PC-9 (cell line): ENCODE results near the gene TTC28. TPM values are rescaled to one million over a fixed set of nuclear protein-coding genes. Genes with fewer than 3 reads are reported as not detected.
"Not testable (repeated sequence)": the region's sequence is repeated elsewhere in the genome, so short reads cannot be mapped to it uniquely, and the experiment has no call there.

Experiments used
- Bru-seq: library from RNA; stranded (reverse); fragments of 400-500 nt; gene quantifications from one replicate; lab custom pipeline; 2021; lab: Mats Ljungman, UMichigan
- BruChase-seq, 2 experiments: library from RNA; stranded (reverse); fragments of 400-500 nt; gene quantifications; one replicate each; lab custom pipeline; 2021; lab: Mats Ljungman, UMichigan
- BruUV-seq: library from RNA; stranded (reverse); fragments of 400-500 nt; replicated peaks from 2 replicates; lab custom pipeline; 2021; lab: Mats Ljungman, UMichigan
- CTCF ChIA-PET: fragments of 300-600 bp; sonication (Branson Sonifier 250); formaldehyde crosslinking; loops from one replicate; lab custom pipeline; 2022; ENCODE audit warnings: antibody characterized with exemption; lab: Charles Lee
- POLR2A ChIA-PET: fragments of 300-600 bp; sonication (Branson Sonifier 250); formaldehyde crosslinking; loops from one replicate; lab custom pipeline; 2022; ENCODE audit warnings: antibody characterized with exemption; ENCODE audit not compliant: unreplicated experiment; lab: Charles Lee
- DNase-seq, 2 experiments: peaks; one replicate each; pipeline versions ENCODE4 v3.0.0 to v3.0.0-alpha.2; 2015 to 2022; ENCODE audit warnings: mixed read lengths in 1 of 2
- H2AFZ ChIP-seq: fragments of 200-600 bp; sonication (generic); 2 replicates; pipeline ENCODE4 v1.8.1; 2017; ENCODE audit warnings: antibody characterized with exemption
- H3F3A ChIP-seq: fragments of 200-600 bp; sonication (generic); 2 replicates; pipeline ENCODE4 v1.8.1; 2017; ENCODE audit warnings: antibody characterized with exemption, mild to moderate bottlenecking, low read depth; ENCODE audit not compliant: insufficient read depth
- H3K27ac ChIP-seq: fragments of 200-600 bp; sonication (generic); 2 replicates; pipeline ENCODE4 v1.6.1; 2016; ENCODE audit warnings: mixed run types
- H3K27me3 ChIP-seq: fragments of 200-600 bp; sonication (generic); 2 replicates; pipeline ENCODE4 v1.6.1; 2016; ENCODE audit warnings: low read depth, mixed run types; ENCODE audit not compliant: insufficient read depth
- H3K36me3 ChIP-seq: fragments of 200-600 bp; sonication (generic); 2 replicates; pipeline ENCODE4 v1.6.1; 2016; ENCODE audit warnings: low read depth, mixed run types
- H3K4me1 ChIP-seq: fragments of 200-600 bp; sonication (generic); replicated peaks from 2 replicates; pipeline ENCODE4 v1.6.1; 2016; ENCODE audit warnings: mixed run types; ENCODE audit not compliant: insufficient read depth
- H3K4me2 ChIP-seq: fragments of 200-600 bp; sonication (generic); 2 replicates; pipeline ENCODE4 v1.6.1; 2017; ENCODE audit warnings: mixed run types
- H3K4me3 ChIP-seq: fragments of 200-600 bp; sonication (generic); 2 replicates; pipeline ENCODE4 v1.6.1; 2016; ENCODE audit warnings: mixed run types
- H3K79me2 ChIP-seq: fragments of 200-600 bp; sonication (generic); 2 replicates; pipeline ENCODE4 v1.6.1; 2017; ENCODE audit warnings: low read depth, mixed run types
- H3K9me2 ChIP-seq: fragments of 200-600 bp; sonication (generic); 2 replicates; pipeline ENCODE4 v1.8.1; 2017; ENCODE audit warnings: mild to moderate bottlenecking; ENCODE audit not compliant: insufficient read depth
- H3K9me3 ChIP-seq: fragments of 200-600 bp; sonication (generic); 2 replicates; pipeline ENCODE4 v1.8.1; 2016; ENCODE audit warnings: low read depth; ENCODE audit not compliant: insufficient read depth
- H4K20me1 ChIP-seq: fragments of 200-600 bp; sonication (generic); 2 replicates; pipeline ENCODE4 v1.8.1; 2017; ENCODE audit not compliant: insufficient read depth
- CTCF ChIP-seq: fragments of 200-600 bp; sonication (generic); conservative IDR thresholded peaks from 2 replicates; pipeline ENCODE4 v1.6.1; 2017; ENCODE audit warnings: mixed run types, antibody characterized with exemption, mild to moderate bottlenecking, moderate library complexity
- EZH2 ChIP-seq: fragments of 200-600 bp; sonication (generic); IDR thresholded peaks from 2 replicates; pipeline ENCODE4 v1.8.0; 2017; ENCODE audit warnings: antibody characterized with exemption, low read depth
- intact Hi-C: fragments of 100-400 bp; cut with micrococcal nuclease; formaldehyde crosslinking; loops from one replicate; pipeline ENCODE4 v1.10.0; 2022; ENCODE audit not compliant: unreplicated experiment
- long read RNA-seq: library from polyadenylated mRNA; stranded (forward); transcript quantifications from one replicate; pipeline ENCODE4 v2.0.0, GENCODE V29; 2022
- total RNA-seq: library from RNA; stranded (reverse); gene quantifications from 2 replicates; pipeline ENCODE4 v1.2.3, GENCODE V29; 2021

The TTC28 gene
- total RNA-seq (6.7 and 8.5 TPM in 2 replicates), Bru-seq, nascent RNA (percentile 39 among the genes with signal in this experiment), BruChase-seq, experiment 1, labeled RNA remaining after a 2-hour chase (percentile 35 among the genes with signal in this experiment), BruChase-seq, experiment 2, labeled RNA remaining after a 6-hour chase (percentile 29 among the genes with signal in this experiment)
- long read RNA-seq, partial matches to known transcripts: 0 of 4 reads
- long read RNA-seq, other reads (novel, unspliced or antisense): 4 of 4 reads

DNA sequence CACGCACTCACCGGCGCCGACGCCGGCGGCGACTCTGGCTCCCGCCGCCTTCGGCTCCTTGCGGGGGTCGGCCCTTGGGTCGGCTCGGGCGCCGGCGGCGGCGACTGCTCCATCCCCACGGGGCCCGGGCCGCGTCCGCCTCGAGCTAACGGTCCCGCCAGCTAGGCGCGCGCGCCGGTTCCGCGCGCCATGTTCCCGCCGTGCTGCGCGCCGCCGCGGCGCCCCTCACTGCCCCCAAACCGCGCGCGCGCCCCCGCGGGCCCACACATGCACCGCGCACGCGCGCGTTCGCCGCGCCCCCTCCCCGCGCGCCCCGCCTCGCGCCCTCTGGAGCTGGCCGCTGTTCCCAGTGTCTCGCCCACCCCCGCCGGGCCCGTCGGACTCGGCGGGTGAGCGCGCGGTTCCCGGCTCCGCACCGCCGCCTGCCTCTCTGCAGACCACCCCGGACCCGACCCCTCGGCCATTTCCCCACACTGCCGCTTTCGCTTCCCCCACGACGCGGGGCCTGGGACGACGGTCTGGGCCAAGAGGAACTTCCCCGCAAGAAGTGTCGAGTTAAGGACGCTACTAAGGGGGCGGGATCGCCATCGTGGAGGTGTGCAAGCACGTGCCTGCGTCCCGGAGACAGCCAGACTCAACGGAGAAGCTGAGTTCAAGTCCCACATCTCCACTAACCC is at the start of gene TTC28:
TTC28 (minus strand) TSS at position 230 of the 677 bp plus-strand sequence; CDS start at position 113, 117 bp downstream.
- H3K36me3 ChIP-seq, H3K9me2 ChIP-seq, POLR2A ChIA-PET, H3K79me2 ChIP-seq, H2AFZ ChIP-seq, H4K20me1 ChIP-seq, BruUV-seq, CTCF ChIA-PET, intact Hi-C loops, H3K4me1 ChIP-seq, H3K27ac ChIP-seq, H3K9me3 ChIP-seq, H3K27me3 ChIP-seq: not testable (repeated sequence)
- DNase-seq: peak in 1 of 2 experiments; percentile 39
- peak within 1 kb of the TSS; percentile 38; the same call in 1 of the 2 replicates for H3K4me3 ChIP-seq
- H3F3A ChIP-seq: peaks cover 11% of the 10 kb centered on the region; the same call in 1 of the 2 replicates
- H3K4me2 ChIP-seq: peak within 1 kb of the TSS; percentile 18; the same call in 1 of the 2 replicates

GRCh38 chr22:28728621-28729313 is 49.1 kb upstream of the TTC28 start:
- H3K9me3 ChIP-seq: no peaks in the 10 kb centered on the region
- intact Hi-C loops: no loop called here
- POLR2A ChIA-PET: no interaction called here
- no TSS peak for BruUV-seq
- no peak overlapping the region for H3K4me2 ChIP-seq
- no peaks in the 10 kb centered on the region for H4K20me1 ChIP-seq
- no peak for DNase-seq
- no peaks in the 10 kb centered on the region for H3K27me3 ChIP-seq
- no peaks in the 10 kb centered on the region for H3K9me2 ChIP-seq
- no peak overlapping the region for H2AFZ ChIP-seq
- H3K4me1 ChIP-seq: no peaks in the 10 kb centered on the region
- 0 out of 2 replicates have a peak, but pooled peaks cover 3% of the 10 kb centered on the region for H3F3A ChIP-seq
- no peak overlapping the region for H3K27ac ChIP-seq
- H3K4me3 ChIP-seq: no peak overlapping the region
- CTCF ChIA-PET: no interaction called here
- 0 out of 2 replicates have a peak, but pooled peaks cover under 1% of the 10 kb centered on the region for H3K36me3 ChIP-seq
- no peaks in the 10 kb centered on the region for H3K79me2 ChIP-seq
- TF ChIP-seq EZH2 (no peak), CTCF (no peak)

- ChIA-PET CTCF (no interaction called here), POLR2A (no interaction called here)
- TF ChIP-seq EZH2 (no peak), CTCF (no peak)
- no TSS peak for BruUV-seq
- Histone ChIP-seq H3F3A (0 out of 2 replicates have a peak, but pooled peaks cover 3% of the 10 kb centered on the region), H4K20me1 (no peaks in the 10 kb centered on the region), H3K27ac (no peak overlapping the region), H2AFZ (no peak overlapping the region), H3K9me3 (no peaks in the 10 kb centered on the region), H3K79me2 (no peaks in the 10 kb centered on the region), H3K9me2 (no peaks in the 10 kb centered on the region), H3K4me2 (no peak overlapping the region), H3K27me3 (no peaks in the 10 kb centered on the region), H3K36me3 (no peaks in the 10 kb centered on the region), H3K4me3 (no peak overlapping the region), H3K4me1 (no peaks in the 10 kb centered on the region)
- intact Hi-C loops: no loop called here
- no peak for DNase-seq
These were observed 48.4 kb upstream of the TTC28 start for GRCh38 chr22:28728002-28728401.
